ENCODE results near the gene ADH6.

GRCh38 chr4:99215521-99215920 is 3.5 kb downstream of the ADH6 start:
- no peak for TF ChIP-seq CTCF (IDR thresholded peaks at IDR 0.05)
- TF ChIP-seq POLR2A (IDR thresholded peaks at IDR 0.05): no peak
- TF ChIP-seq POLR2AphosphoS5 (IDR thresholded peaks at IDR 0.05): no peak
